Bronchial epithelial cell (primary cell): ENCODE data around the gene PSMB7. TPM values are rescaled to one million over a fixed set of nuclear protein-coding genes. Genes with fewer than 3 reads are reported as not detected.

ENCODE experiments used
- DNase-seq: peaks from one replicate; pipeline ENCODE4 v3.0.0-alpha.2; 2010; ENCODE audit warnings: low read depth
- FAIRE-seq: peaks from 2 replicates; lab custom pipeline; 2011; peaks lifted over from hg19 to GRCh38; lab: Jason Lieb, UNC
- H3K27me3 ChIP-seq: 2 replicates; pipeline ENCODE4 v1.5.1; 2011; ENCODE audit warnings: low read length; ENCODE audit not compliant: control insufficient read depth, insufficient read depth
- H3K36me3 ChIP-seq: 2 replicates; pipeline ENCODE4 v1.5.1; 2011; ENCODE audit warnings: low read length; ENCODE audit not compliant: control insufficient read depth, insufficient read depth
- H3K4me3 ChIP-seq: 2 replicates; pipeline ENCODE4 v1.5.1; 2011; ENCODE audit warnings: mild to moderate bottlenecking, low read depth, low read length, control low read depth
- total RNA-seq: library from RNA; depleted of rRNA; stranded (reverse); fragments of >200 nt; gene quantifications from 2 replicates; pipeline ENCODE4 v1.2.1, GENCODE V29; 2014
- TF ChIP-seq, protein P1 (sequence below): IDR thresholded peaks from 2 replicates; pipeline ENCODE4 v1.5.1; 2011; ENCODE audit warnings: mild to moderate bottlenecking, moderate library complexity, low read length, control low read depth, inconsistent platforms; ENCODE audit not compliant: insufficient read depth, severe bottlenecking

PSMB7 gene
- total RNA-seq, 1 donor from 2014 or later, result 335 TPM

DNA sequence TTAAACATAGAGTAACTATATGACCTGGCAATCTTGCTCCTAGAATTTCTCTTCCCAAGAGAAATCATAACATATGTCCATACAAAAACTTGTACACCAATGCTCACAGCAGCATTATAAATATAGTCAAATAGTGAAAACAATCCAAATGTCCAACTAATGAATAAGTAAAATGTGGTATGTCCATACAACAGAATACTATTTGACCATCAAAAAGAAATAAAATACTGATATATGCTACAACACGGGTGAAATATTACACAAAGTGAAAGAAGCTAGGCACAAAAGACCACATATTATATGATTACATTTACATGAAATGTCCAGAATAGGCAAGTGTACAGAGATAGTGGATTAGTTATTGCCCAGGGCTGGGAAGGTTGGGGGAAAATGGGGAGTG, 41.4 kb downstream of the PSMB7 start:
- FAIRE-seq, result no peak
- H3K36me3 ChIP-seq, result peaks cover 5% of the 10 kb centered on the region
- TF ChIP-seq, protein P1, sequence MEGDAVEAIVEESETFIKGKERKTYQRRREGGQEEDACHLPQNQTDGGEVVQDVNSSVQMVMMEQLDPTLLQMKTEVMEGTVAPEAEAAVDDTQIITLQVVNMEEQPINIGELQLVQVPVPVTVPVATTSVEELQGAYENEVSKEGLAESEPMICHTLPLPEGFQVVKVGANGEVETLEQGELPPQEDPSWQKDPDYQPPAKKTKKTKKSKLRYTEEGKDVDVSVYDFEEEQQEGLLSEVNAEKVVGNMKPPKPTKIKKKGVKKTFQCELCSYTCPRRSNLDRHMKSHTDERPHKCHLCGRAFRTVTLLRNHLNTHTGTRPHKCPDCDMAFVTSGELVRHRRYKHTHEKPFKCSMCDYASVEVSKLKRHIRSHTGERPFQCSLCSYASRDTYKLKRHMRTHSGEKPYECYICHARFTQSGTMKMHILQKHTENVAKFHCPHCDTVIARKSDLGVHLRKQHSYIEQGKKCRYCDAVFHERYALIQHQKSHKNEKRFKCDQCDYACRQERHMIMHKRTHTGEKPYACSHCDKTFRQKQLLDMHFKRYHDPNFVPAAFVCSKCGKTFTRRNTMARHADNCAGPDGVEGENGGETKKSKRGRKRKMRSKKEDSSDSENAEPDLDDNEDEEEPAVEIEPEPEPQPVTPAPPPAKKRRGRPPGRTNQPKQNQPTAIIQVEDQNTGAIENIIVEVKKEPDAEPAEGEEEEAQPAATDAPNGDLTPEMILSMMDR, result no peak

DNA sequence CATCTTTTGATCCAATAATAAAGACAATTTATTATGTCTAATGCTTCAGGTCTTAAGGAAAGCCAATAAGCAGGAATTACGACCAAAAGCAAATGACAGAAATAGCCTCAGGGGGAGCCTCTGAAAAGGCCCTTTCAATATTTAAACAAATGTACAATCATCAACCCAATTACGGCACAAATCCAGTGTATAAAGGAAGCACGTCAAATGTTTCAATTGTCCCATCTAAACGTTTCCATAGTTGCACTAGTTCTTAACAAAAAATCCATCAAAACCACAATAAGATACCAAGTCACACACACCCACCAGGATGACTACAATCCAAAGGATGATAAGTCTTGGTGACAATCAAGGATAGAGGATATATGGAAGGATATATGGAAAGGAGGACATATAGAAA, 41.9 kb downstream of the PSMB7 start:
- TF ChIP-seq, protein P1, result no peak
- H3K4me3 ChIP-seq, result no peak overlapping the region
- DNase-seq (no peak), FAIRE-seq (no peak)
- H3K27me3 ChIP-seq, result no peaks in the 10 kb centered on the region
- peaks cover 5% of the 10 kb centered on the region for H3K36me3 ChIP-seq

More for the DNA sequence above, 41.4 kb downstream of the PSMB7 start:
- no peaks in the 10 kb centered on the region for H3K27me3 ChIP-seq
- no peak for DNase-seq
- H3K4me3 ChIP-seq, result no peak overlapping the region

DNA sequence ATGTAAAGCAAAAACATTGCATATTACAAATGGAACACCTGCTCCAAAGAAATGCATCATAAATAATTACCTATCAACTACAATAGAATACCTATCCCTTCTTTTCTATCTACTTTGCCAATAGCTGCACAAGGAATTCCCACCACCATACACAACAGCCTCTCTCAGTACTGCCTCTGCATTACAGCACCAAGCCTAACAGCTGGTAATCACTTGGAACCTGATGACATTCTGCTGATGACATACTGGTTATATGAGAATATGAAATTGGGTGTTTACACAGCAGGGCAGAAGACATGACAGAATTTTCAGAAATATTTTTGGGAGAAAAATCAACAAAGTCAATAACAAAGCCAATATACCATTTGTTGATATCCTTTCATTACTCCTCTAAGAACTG, 43.2 kb downstream of the PSMB7 start:
- DNase-seq (no peak), FAIRE-seq (no peak)
- TF ChIP-seq, protein P1, result no peak
- Histone ChIP-seq H3K27me3 (no peaks in the 10 kb centered on the region), H3K4me3 (no peak overlapping the region), H3K36me3 (peaks cover 1% of the 10 kb centered on the region)

DNA sequence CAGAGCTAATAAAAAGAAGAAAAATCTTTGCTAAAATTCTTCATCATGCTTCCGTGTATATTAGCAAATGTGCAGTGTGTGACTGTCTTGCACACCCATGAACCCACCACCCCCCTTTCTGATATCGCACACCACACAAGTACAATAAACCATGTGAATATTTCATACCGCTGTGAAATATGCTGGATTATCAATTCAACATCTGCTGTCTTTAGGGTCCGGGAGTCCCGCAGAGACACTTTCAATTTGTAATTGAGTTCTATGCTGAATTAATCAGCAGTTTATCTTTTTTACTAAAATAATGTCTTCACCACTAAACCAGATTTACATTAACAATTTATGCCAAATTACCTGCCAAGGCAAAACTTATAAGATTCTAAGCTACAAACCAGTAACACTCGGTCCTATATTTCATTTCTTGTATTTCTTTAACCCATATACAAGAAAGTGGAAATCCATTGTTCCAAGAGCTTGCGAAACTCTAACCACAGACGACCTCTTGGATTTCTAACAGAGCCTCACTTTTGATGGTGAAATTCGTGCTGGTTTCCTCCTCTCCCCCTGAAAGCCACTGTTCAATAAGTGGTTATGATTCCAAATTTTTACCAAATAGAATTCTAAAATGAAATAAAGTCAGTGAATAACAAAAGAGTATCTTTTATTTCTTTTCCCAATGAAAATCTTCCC, 44.2 kb downstream of the PSMB7 start:
- no peak for FAIRE-seq
- TF ChIP-seq, protein P1, result no peak
- Histone ChIP-seq H3K27me3 (no peaks in the 10 kb centered on the region), H3K4me3 (no peak overlapping the region), H3K36me3 (peaks cover 1% of the 10 kb centered on the region)
- DNase-seq, result peak; percentile 38

DNA sequence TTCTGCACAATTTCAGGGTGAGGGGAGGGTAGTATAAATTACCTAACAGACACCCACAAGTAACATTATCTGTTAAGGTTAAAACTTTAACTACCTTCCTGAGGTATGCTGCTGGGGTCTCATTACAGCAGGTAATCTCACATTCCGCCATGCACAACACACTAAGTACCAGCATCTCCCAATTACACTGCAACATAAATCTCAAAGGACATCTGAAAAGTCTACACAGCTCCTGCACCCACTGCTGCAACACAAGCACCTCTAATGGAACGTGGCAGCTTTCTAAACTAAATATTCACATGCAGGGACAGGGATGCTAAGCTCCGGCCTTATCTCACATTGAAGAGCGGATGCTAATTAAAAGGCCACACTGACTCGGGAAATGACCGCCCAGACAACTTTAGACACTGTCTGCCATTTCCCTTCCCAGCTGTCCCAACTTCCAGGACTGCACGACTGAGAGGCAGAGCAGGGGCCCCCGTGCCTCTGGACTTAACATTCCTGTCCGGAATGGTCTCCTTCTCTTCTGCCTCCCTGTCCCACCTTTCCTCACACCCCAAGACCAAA, 45.9 kb downstream of the PSMB7 start:
- H3K4me3 ChIP-seq, result no peak overlapping the region
- FAIRE-seq (no peak), DNase-seq (no peak)
- no peaks in the 10 kb centered on the region for H3K27me3 ChIP-seq
- TF ChIP-seq, protein P1, result no peak
- H3K36me3 ChIP-seq, result no peaks in the 10 kb centered on the region
